Uterus (tissue), 2 donors: Measurements from ENCODE around the gene PPP2CA.

Experiments used
- CTCF ChIP-seq, 4 experiments: fragments of 200-600 bp in 2 of 4; fragments of 450-650 bp in 2 of 4; sonication (generic) in 2 of 4; IDR thresholded peaks; one replicate each; pipeline ENCODE4 v1.5.1; 2016 to 2019; ENCODE audit warnings: antibody characterized with exemption in 4 of 4, mild to moderate bottlenecking in 2 of 4, moderate library complexity in 1 of 4
- POLR2A ChIP-seq, 2 donors: fragments of 450-650 bp; IDR thresholded peaks; one replicate each; pipeline ENCODE4 v1.6.1; 2016; ENCODE audit warnings: antibody characterized with exemption in 2 of 2, mild to moderate bottlenecking in 1 of 2, moderate library complexity in 1 of 2

- no peak for TF ChIP-seq CTCF (IDR thresholded peaks at IDR 0.05)
- no peak for TF ChIP-seq POLR2A (IDR thresholded peaks at IDR 0.05)
Observed at GRCh38 chr5:134240421-134240962, 14.6 kb upstream of the PPP2CA start.
